WI38 (cell line): ENCODE measurements around the gene SMC4.
"Not testable (repeated sequence)": the region's sequence is repeated elsewhere in the genome, so short reads cannot be mapped to it uniquely, and the experiment has no call there.

Experiments used
- H3K4me3 ChIP-seq: 2 replicates; pipeline ENCODE4 v1.5.1; 2011; ENCODE audit warnings: low read depth, mild to moderate bottlenecking, control low read depth, low read length
- CTCF ChIP-seq: IDR thresholded peaks from 2 replicates; pipeline ENCODE4 v1.5.1; 2012; ENCODE audit warnings: low read depth, mild to moderate bottlenecking, control low read depth, low read length

The SMC4 gene

GRCh38 chr3:160399125-160400029 lies at the start of gene SMC4, which contains the start of gene IFT80:
Gene SMC4 (plus strand): TSS chr3:160399650. CDS start chr3:160400827, 1,177 bp downstream.
Gene IFT80 (minus strand): TSS chr3:160399225. CDS start chr3:160384600, 14,625 bp downstream.
- H3K4me3 ChIP-seq = peak within 1 kb of the TSS; percentile 83
- TF ChIP-seq CTCF = no peak

GRCh38 chr3:160355826-160356225 lies 43.6 kb upstream of the SMC4 start:
- no peak overlapping the region for H3K4me3 ChIP-seq
- TF ChIP-seq CTCF = no peak

DNA sequence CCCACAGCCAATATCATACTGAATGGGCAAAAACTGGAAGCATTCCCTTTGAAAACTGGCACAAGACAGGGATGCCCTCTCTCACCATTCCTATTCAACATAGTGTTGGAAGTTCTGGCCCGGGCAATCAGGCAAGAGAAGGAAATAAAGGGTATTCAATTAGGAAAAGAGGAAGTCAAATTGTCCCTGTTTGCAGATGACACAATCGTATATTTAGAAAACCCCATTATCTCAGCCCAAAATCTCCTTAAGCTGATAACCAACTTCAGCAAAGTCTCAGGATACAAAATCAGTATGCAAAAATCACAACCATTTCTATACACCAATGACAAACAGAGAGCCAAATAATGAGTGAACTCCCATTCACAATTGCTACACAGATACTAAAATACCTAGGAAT lies 36.6 kb upstream of the SMC4 start:
- not testable (repeated sequence) for H3K4me3 ChIP-seq

GRCh38 chr3:160365869-160366522 lies 33.5 kb upstream of the SMC4 start:
- H3K4me3 ChIP-seq = no peak overlapping the region
- TF ChIP-seq CTCF = no peak

- H3K4me3 ChIP-seq = no peak overlapping the region
- no peak for TF ChIP-seq CTCF
Observed at GRCh38 chr3:160368804-160369203, 30.6 kb upstream of the SMC4 start.

- no peak for TF ChIP-seq CTCF
- H3K4me3 ChIP-seq = no peak overlapping the region
Observed at GRCh38 chr3:160369784-160370183, 29.7 kb upstream of the SMC4 start.

- H3K4me3 ChIP-seq = no peak overlapping the region
- TF ChIP-seq CTCF = no peak
Observed at GRCh38 chr3:160370987-160371857, 28.2 kb upstream of the SMC4 start.
